K562 (cell line): ENCODE results near the gene NUCB2. TPM values are rescaled to one million over a fixed set of nuclear protein-coding genes. Genes with fewer than 3 reads are reported as not detected.

Experiments used
- CHD7 ChIP-seq: fragments of 200-600 bp; sonication (generic); IDR thresholded peaks from one replicate; pipeline ENCODE4 v1.6.1; 2012; ENCODE audit warnings: mild to moderate bottlenecking, low read depth, low read length, inconsistent platforms
- ESRRA ChIP-seq: fragments of 450-650 bp; IDR thresholded peaks from 2 replicates; pipeline ENCODE4 v1.6.1; 2014; ENCODE audit warnings: low read depth, mild to moderate bottlenecking, moderate library complexity, borderline replicate concordance
- FOS ChIP-seq: IDR thresholded peaks from 3 replicates; pipeline ENCODE4 v1.6.1; 2011; ENCODE audit not compliant: insufficient read length; ENCODE audit errors: extremely low read depth
- MYC ChIP-seq, 2 experiments: fragments of 250-450 bp in 1 of 2; sonication (Bioruptor Pico) in 1 of 2; IDR thresholded peaks; 2 replicates each; pipeline versions ENCODE4 v1.5.1 to v1.6.1; 2012 to 2021; ENCODE audit warnings: low read depth in 2 of 2, borderline replicate concordance in 1 of 2, improper control_type of control experiment in 1 of 2, low read length in 1 of 2, mild to moderate bottlenecking in 1 of 2, moderate library complexity in 1 of 2
- polyA plus RNA-seq, 8 experiments: library from polyadenylated mRNA; depleted of rRNA in 4 of 8; stranded (reverse) in 5 of 8; unstranded in 3 of 8; fragments of >200 nt; fragmentation: Nextera tagmentation in 2 of 8; fragmentation: Illumina TruSeq in 1 of 8; extraction: Ambion mirVana in 2 of 8; extraction: Trizol in 1 of 8; gene quantifications; 2 replicates each; pipeline versions ENCODE4 v1.2.1 to v1.2.3, GENCODE V29; 2011 to 2014; ENCODE audit warnings: inconsistent platforms in 1 of 8, missing spikeins in 1 of 8
- total RNA-seq, 7 experiments: library from RNA; depleted of rRNA in 6 of 7; stranded (reverse); fragments of >200 nt in 6 of 7; fragmentation: Illumina TruSeq in 2 of 7; extraction: Trizol in 2 of 7; gene quantifications; 2 replicates each; pipeline versions ENCODE4 v1.2.1 to v1.2.3, GENCODE V29; 2011 to 2021; ENCODE audit warnings: low replicate concordance in 1 of 7

The NUCB2 gene
- total and polyA plus RNA-seq, 9 of the 15 experiments (the other 6 are each of a cell fraction or from before 2014, with no cell fraction given), result 54.0 to 108 (median 84.6) TPM

- no peak for TF ChIP-seq CHD7
- no peak for TF ChIP-seq ESRRA
- no peak for TF ChIP-seq MYC (IDR thresholded peaks at IDR 0.05; ENCODE audit: low read depth, low read length)
- no peak for TF ChIP-seq MYC (CRISPR knock-in tag; IDR thresholded peaks at IDR 0.05; ENCODE audit: borderline replicate concordance, low read depth)
- TF ChIP-seq FOS, result no peak
Measured at GRCh38 chr11:17314232-17314547, 37.7 kb downstream of the NUCB2 start (continued).
